GM21786 (cell line): ENCODE data around the gene ITGA4.

ENCODE experiments used
- ATAC-seq: cut with Tn5 transposase; IDR thresholded peaks from one replicate; pipeline ENCODE4 v1.9.1; 2021; ENCODE audit not compliant: unreplicated experiment

ITGA4 gene

DNA sequence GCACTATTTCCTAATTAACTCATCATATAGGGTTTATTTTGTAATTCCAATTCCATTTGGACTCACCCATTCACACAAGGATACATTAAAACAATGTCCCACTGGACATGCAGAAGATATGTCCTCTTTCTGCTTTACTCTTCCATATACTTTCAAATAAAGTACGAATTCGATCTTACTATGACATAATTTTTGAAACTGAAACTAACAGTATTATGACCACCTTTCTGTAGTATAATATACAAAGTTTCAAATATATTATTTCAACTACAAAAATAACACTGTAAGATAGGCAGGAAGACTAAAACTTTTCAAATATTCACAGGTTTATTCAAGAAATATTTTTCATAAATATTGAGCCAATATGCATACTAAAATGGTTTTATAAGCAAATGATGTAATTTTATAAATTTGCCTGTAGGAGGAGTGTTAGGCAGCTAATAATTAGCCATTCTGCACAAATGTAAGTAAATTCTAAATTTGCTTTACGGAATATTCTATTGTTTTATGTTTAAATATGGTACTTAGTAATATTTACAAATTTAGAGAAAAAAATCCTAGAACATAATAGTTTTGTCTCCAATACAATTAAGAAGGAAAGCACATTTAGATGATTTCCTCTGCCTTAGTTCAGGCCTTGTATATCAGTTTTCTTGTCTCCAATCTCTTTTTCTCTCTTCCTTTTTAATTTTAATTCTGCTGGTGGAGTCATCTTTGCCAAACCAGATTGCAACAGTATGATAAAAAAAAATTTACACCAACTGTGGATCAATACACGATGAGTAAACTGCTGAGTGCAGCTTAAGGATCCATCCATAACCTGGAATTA, 113.9 kb downstream of the ITGA4 start:
- no peak for ATAC-seq

DNA sequence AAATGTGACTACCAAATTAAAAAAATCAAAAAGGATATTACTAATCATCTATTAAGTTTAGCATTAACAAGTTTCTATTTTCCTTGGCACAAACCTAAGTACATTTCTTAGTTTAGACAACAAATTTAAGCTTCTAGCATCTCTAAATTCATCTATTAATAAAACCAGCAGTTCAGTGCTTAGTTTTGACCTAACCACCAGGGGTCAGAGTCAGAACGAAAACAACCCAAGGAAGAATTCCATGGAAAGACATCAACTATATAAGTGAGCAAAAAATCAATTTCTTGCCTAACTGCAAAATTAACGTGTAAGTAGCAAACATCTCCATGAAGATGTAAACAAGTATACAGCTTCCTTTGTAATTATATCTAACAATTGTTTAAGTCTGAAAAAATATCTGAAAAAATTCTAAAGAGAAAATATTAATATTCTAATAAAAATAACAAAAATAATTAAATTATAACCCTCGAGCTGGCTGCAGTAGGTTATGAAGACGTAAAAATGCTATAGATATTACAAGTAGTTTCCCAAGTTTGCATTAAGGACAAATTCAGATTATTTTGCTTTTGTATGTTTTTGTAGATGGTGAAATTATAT, 116.1 kb downstream of the ITGA4 start:
- ATAC-seq, result no peak

DNA sequence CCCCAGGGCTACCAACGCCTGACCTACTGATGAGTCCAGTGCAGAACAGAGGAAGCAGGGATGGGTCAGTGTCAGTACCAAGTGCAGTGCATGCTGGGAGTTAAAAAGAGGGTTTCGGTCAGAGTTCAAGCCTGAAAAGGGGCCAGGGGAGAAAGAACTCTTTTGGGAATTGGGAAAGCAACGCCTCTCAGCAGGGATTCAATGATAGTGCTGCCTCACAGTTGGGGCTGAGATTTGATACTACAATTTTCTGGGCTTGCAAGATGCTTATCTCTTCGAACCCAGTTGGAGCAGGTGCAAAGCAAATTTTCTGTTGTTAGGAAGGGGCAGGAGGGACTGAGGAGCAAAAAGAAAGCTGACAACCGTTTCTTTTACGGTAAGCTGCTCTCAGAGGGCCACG, 117.1 kb downstream of the ITGA4 start:
- ATAC-seq, result no peak

DNA sequence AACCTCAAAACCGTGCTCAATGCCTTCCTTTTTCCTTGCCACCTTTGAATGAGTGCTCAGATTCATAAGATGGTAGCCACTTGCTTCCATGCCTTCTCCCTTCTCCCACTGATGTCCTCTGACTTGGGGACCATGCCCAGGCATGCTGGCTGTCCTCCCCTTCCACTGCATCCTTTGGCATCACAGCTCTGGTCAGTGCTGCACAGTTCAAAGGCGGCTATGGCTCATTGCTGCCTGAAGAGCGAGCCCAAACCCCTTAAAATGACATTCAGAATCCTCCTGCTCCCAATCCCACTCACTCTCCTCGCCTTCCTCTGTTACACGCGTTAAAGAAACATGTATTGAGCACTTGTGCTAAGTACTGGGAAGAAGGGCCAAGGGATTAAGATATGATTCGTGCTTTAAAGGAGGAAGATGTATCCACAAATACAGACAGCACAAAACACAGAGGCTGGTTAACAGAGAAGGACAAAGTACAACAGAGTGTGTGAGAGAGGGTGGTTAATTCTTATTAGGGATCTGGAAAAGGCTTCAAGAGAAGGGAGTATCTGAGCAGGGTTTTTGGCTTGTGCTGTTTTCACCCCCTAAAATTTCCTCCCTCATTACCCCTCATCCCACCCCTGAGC, 118.0 kb downstream of the ITGA4 start:
- ATAC-seq, result no peak

DNA sequence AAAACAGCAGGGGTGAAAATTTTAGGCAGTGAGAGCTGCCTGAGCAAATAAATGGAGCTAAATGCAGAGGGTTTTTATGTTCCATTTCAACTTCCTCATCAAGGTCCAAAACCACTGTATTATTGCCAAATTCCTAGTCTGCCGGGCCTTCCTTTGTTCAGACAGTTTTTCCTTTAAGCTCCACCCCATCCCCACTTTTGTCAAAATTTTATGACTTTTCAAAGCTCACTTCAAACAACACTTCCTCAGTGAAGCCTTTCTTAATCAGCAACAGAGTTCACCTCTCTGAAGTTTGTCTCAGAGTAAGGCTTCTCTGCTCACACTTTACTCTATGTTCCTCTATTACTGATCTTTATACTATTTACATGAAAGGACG, 118.5 kb downstream of the ITGA4 start:
- ATAC-seq, result no peak

DNA sequence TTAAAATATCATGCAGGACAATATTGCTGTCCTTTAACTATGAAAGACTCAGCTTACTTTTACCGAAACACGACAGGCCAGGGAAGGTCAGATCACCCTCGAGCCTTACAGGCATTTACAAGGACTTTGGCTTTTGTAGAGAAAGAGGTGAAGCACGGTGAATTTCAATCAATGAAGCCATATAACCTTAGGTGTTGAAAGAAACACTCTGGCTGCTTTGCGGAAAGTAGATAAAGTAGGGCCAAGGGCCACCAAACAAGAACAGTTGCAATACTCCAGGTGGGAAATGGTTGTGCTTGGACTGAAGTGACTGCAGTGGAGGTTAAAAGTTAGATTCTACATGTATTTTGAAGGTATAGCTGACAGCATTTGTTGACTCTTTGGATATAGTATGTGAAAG, 119.2 kb downstream of the ITGA4 start:
- ATAC-seq, result no peak

DNA sequence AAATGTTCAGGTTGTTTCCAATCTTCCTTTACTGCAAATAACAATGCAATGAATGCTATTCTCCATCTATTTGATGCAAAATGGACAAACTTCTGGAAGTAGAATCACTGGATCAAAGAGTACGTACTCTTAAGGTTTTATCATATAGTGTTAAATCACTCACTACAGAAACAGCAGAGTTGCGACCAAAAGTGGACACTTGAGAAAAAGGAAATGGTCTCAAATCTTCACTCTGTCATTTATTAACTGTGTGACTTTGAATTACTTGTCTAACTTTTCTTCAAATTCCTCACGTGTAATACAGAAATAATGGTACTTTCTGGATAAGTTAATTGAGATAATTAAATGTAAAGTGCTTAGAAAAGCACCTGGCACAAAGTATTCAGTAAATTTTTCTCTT, 121.6 kb downstream of the ITGA4 start:
- peak; percentile 36 for ATAC-seq

DNA sequence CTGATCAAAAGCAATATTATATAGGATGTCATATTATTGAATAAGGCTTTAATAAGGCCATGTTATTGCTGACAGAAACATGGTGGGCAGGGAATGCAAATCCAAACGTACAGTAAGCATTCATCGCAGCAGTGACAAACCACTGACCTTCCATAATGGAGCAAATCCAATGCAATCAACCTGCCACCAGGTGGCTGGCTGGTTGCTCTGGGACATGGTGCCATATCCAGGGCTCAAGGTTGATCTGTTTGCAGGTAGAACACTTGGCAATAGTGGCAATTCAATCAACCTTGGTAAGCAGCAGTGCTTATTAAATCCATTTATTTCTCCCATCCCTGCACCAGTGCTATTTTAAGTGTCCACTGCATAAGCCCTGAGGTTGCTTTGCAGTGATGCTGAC, 124.3 kb downstream of the ITGA4 start:
- ATAC-seq, result no peak

DNA sequence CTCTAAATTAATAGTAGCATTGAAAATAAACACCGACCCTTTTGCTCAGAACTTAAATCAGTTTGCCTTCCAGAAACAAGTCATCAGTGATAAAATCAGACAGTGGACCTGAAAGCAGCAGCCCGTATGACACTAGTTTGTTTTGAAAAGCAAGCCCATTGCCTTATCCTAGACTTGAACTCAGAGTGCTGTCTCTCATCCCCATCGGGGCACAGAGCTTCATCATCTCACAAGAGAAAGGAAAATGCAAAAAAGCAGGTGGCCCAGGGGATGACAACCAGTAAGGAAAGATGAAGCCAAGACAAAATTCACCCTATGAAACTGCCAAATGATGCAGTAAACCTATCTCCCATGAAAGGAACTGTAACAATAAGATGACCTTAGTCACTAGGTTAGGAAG, 128.5 kb downstream of the ITGA4 start:
- no peak for ATAC-seq
